GM23338 (cell line): ENCODE results near the gene KDM4F. TPM values are rescaled to one million over a fixed set of nuclear protein-coding genes. Genes with fewer than 3 reads are reported as not detected.

ENCODE experiments used
- ATAC-seq: fragments of 200-7000 bp; cut with Tn5 transposase; 3 replicates; pipeline ENCODE4 v1.9.1; 2020
- DNase-seq: peaks from one replicate; pipeline ENCODE4 v3.0.0-alpha.2; 2015; ENCODE audit warnings: low spot score
- H2AFZ ChIP-seq: fragments of 200-600 bp; sonication (generic); 2 replicates; pipeline ENCODE4 v1.8.0; 2016; ENCODE audit warnings: antibody characterized with exemption, mild to moderate bottlenecking, moderate library complexity
- H3F3A ChIP-seq: fragments of 200-600 bp; sonication (generic); replicated peaks from 2 replicates; pipeline ENCODE4 v1.8.0; 2017; ENCODE audit warnings: antibody characterized with exemption, mixed run types, low read depth
- H3K27ac ChIP-seq: fragments of 200-600 bp; sonication (generic); 2 replicates; pipeline ENCODE4 v1.6.1; 2016; ENCODE audit warnings: low read depth
- H3K27me3 ChIP-seq: fragments of 200-600 bp; sonication (generic); 2 replicates; pipeline ENCODE4 v1.8.0; 2016; ENCODE audit warnings: mild to moderate bottlenecking, mixed run types, moderate library complexity; ENCODE audit not compliant: insufficient read depth
- H3K36me3 ChIP-seq: fragments of 200-600 bp; sonication (generic); 2 replicates; pipeline ENCODE4 v1.8.0; 2016; ENCODE audit warnings: mild to moderate bottlenecking; ENCODE audit not compliant: insufficient read depth
- H3K4me1 ChIP-seq: fragments of 200-600 bp; sonication (generic); 2 replicates; pipeline ENCODE4 v1.8.0; 2016; ENCODE audit warnings: mild to moderate bottlenecking, moderate library complexity; ENCODE audit not compliant: insufficient read depth
- H3K4me2 ChIP-seq: fragments of 200-600 bp; sonication (generic); 2 replicates; pipeline ENCODE4 v1.7.1; 2017; ENCODE audit warnings: mixed run types
- H3K4me3 ChIP-seq: fragments of 200-600 bp; sonication (generic); 2 replicates; pipeline ENCODE4 v1.6.1; 2016; ENCODE audit warnings: mixed run types
- H3K79me2 ChIP-seq: fragments of 200-600 bp; sonication (generic); replicated peaks from 2 replicates; pipeline ENCODE4 v1.8.0; 2017; ENCODE audit warnings: mild to moderate bottlenecking; ENCODE audit not compliant: insufficient read depth
- H3K9me2 ChIP-seq: fragments of 200-600 bp; sonication (generic); 2 replicates; pipeline ENCODE4 v1.8.0; 2017; ENCODE audit not compliant: insufficient read depth
- H4K20me1 ChIP-seq: fragments of 200-600 bp; sonication (generic); replicated peaks from 2 replicates; pipeline ENCODE4 v1.8.0; 2017; ENCODE audit warnings: mild to moderate bottlenecking; ENCODE audit not compliant: insufficient read depth
- H3K27ac Mint-ChIP-seq: 2 replicates; pipeline ENCODE4 v1.8.0; 2020; ENCODE audit warnings: inconsistent platforms, mild to moderate bottlenecking, moderate library complexity, mixed read lengths
- H3K27me3 Mint-ChIP-seq: 3 replicates; pipeline ENCODE4 v1.8.0; 2022; ENCODE audit warnings: low read depth, mild to moderate bottlenecking, moderate library complexity, mixed read lengths, inconsistent platforms; ENCODE audit not compliant: insufficient read depth, poor library complexity
- H3K36me3 Mint-ChIP-seq: 3 replicates; pipeline ENCODE4 v1.8.0; 2021; ENCODE audit warnings: low read depth, mild to moderate bottlenecking, inconsistent platforms, moderate library complexity, mixed read lengths
- H3K4me1 Mint-ChIP-seq: 3 replicates; pipeline ENCODE4 v1.8.0; 2020; ENCODE audit warnings: mild to moderate bottlenecking, inconsistent platforms, mixed read lengths
- H3K4me3 Mint-ChIP-seq: 3 replicates; pipeline ENCODE4 v1.8.0; 2021; ENCODE audit warnings: moderate library complexity, mild to moderate bottlenecking, inconsistent platforms, mixed read lengths
- H3K9me3 Mint-ChIP-seq: 3 replicates; pipeline ENCODE4 v1.8.0; 2020; ENCODE audit warnings: moderate library complexity, mild to moderate bottlenecking, inconsistent platforms, mixed read lengths
- CREB1 ChIP-seq: fragments of 250-450 bp; sonication (Bioruptor Pico); IDR thresholded peaks from 2 replicates; pipeline ENCODE4 v1.5.0; 2020; ENCODE audit warnings: low read depth, mild to moderate bottlenecking, moderate library complexity
- CTCF ChIP-seq, 2 experiments: fragments of 200-600 bp in 1 of 2; sonication (generic) in 1 of 2; conservative IDR thresholded peaks; 2 replicates each; pipeline versions ENCODE4 v1.5.1 to v1.6.1; 2016 to 2017; ENCODE audit warnings: antibody characterized with exemption in 2 of 2, low read depth in 2 of 2, mild to moderate bottlenecking in 2 of 2, moderate library complexity in 1 of 2
- ETS1 ChIP-seq: IDR thresholded peaks from 2 replicates; pipeline ENCODE4 v1.6.1; 2016; ENCODE audit warnings: antibody characterized with exemption
- EZH2 ChIP-seq: fragments of 200-600 bp; sonication (generic); IDR thresholded peaks from one replicate; pipeline ENCODE4 v1.8.0; 2017; ENCODE audit warnings: antibody characterized with exemption, mild to moderate bottlenecking, low read depth; ENCODE audit not compliant: unreplicated experiment
- EZH2phosphoT487 ChIP-seq: fragments of 200-600 bp; sonication (generic); IDR thresholded peaks from one replicate; pipeline ENCODE4 v1.8.1; 2018; ENCODE audit warnings: antibody characterized with exemption; ENCODE audit not compliant: unreplicated experiment
- JUNB ChIP-seq: IDR thresholded peaks from one replicate; pipeline ENCODE4 v1.6.1; 2016; ENCODE audit warnings: antibody characterized with exemption; ENCODE audit not compliant: unreplicated experiment
- REST ChIP-seq: IDR thresholded peaks from one replicate; pipeline ENCODE4 v1.6.1; 2018; ENCODE audit warnings: antibody characterized with exemption; ENCODE audit not compliant: unreplicated experiment
- STAT1 ChIP-seq: IDR thresholded peaks from one replicate; pipeline ENCODE4 v1.6.1; 2016; ENCODE audit warnings: antibody characterized with exemption; ENCODE audit not compliant: unreplicated experiment
- ZNF331 ChIP-seq: fragments of 250-450 bp; sonication (Bioruptor Pico); IDR thresholded peaks from 2 replicates; pipeline ENCODE4 v1.5.0; 2020; ENCODE audit warnings: low read depth, mild to moderate bottlenecking, moderate library complexity
- ZNF462 ChIP-seq: fragments of 250-450 bp; sonication (Bioruptor Pico); IDR thresholded peaks from 2 replicates; pipeline ENCODE4 v1.5.0; 2020; ENCODE audit warnings: mild to moderate bottlenecking, moderate library complexity
- polyA plus RNA-seq: library from polyadenylated mRNA; unstranded; fragments of >200 nt; fragmentation: Nextera tagmentation; extraction: Ambion mirVana; gene quantifications from 2 replicates; pipeline ENCODE4 v1.2.1, GENCODE V29; 2016
- total RNA-seq: library from RNA; depleted of rRNA; stranded (reverse); fragments of >200 nt; shearing (Covaris generic); gene quantifications from 2 replicates; pipeline ENCODE4 v1.2.3, GENCODE V29; 2014

Gene KDM4F
- total and polyA plus RNA-seq, 2 experiments from 2014 or later, result not detected

- no peak for TF ChIP-seq REST
- TF ChIP-seq STAT1, result no peak
Observed at GRCh38 chr11:95059046-95059445, 9.8 kb downstream of the KDM4F start (continued).

DNA sequence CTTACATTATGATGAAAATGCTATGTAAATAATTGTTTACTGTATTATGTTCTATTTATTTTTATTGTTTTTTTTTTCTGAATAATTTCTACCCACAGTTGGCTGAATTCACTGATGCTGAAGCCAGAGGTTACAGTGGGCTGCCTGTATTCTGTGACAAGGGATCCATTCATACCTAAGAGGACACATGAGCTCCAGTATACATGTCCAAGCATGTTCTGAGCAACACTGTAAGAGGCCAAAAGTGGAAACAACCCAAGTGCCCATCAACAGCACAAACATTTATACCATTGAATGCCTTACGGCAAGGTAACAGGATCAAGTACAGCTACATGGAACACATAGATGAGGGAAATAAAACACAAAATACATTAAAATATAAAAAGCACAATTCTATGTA is 16.1 kb downstream of the KDM4F start:
- no peaks in the 10 kb centered on the region for H3K36me3 ChIP-seq
- Mint-ChIP-seq H3K4me3 (no peak overlapping the region), H3K36me3 (peaks cover 4% of the 10 kb centered on the region; the same call in 1 of the 3 replicates), H3K4me1 (peaks cover 11% of the 10 kb centered on the region), H3K27me3 (peaks cover 13% of the 10 kb centered on the region), H3K27ac (no peak overlapping the region), H3K9me3 (no peaks in the 10 kb centered on the region)
- TF ChIP-seq ZNF462 (CRISPR knock-in tag) (no peak), ETS1 (no peak), JUNB (no peak), CTCF (conservative IDR thresholded peaks at IDR 0.05; ENCODE audit: low read depth in 2 of 2) (no peak), EZH2phosphoT487 (no peak), CREB1 (no peak), ZNF331 (CRISPR knock-in tag) (no peak), EZH2 (no peak)
- H3K27me3 ChIP-seq, result 0 out of 2 replicates have a peak, but pooled peaks cover 3% of the 10 kb centered on the region
- H3K79me2 ChIP-seq, result peaks cover 8% of the 10 kb centered on the region; the same call in 1 of the 2 replicates
- H3K9me2 ChIP-seq, result no peaks in the 10 kb centered on the region; the same call in 1 of the 2 replicates
- no peak for DNase-seq
- H3K4me3 ChIP-seq, result no peak overlapping the region
- no peaks in the 10 kb centered on the region for H4K20me1 ChIP-seq
- peaks cover 10% of the 10 kb centered on the region for H3K4me1 ChIP-seq
- no peak overlapping the region for H3K4me2 ChIP-seq
- no peak overlapping the region for H3K27ac ChIP-seq
- peaks cover 6% of the 10 kb centered on the region for H3F3A ChIP-seq
- no peak for ATAC-seq
- H2AFZ ChIP-seq, result no peak overlapping the region
